IPS DF 19.7 (cell line): ENCODE measurements around the gene TRIP4.

Source experiments
- DNase-seq: peaks from one replicate; pipeline ENCODE4 v3.0.0-alpha.2; 2013; ENCODE audit warnings: low read depth, low spot score

The TRIP4 gene

DNA sequence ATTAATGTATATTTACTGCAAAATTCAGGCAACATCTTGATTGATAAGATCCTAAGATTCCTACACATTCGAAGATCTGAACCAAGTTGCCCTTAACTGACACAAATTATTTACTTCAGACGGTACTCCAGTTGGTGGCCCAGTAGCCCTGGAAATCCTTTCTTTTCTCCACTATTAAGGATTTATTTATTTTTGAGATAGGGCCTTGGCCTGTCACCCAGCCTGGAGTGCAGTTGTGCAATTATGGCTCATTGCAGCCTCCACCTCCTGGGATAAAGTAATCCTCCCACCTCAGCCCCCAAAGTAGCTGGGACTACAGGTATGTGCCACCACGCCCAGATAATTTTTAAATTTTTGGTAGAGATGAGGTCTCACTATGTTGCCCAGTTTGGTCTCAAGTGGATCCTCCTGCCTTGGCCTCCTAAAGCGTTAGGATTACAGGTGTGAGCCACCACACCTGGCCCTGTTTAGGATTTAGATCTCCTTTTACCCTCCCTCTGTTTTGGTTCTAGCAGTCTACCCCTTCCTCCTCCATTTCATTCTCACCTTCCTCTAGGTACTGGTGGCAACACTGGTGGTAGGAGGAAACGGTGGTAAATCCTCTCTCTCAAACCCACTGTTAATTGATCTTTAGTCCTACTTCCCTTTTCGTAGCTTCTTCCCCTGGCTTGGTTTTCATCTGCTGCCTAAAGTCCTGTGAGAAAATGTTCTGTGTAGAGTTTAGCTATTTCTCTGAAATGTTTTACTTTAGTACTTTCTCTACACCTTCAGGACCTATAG is 60.1 kb downstream of the TRIP4 start:
- DNase-seq, result no peak

DNA sequence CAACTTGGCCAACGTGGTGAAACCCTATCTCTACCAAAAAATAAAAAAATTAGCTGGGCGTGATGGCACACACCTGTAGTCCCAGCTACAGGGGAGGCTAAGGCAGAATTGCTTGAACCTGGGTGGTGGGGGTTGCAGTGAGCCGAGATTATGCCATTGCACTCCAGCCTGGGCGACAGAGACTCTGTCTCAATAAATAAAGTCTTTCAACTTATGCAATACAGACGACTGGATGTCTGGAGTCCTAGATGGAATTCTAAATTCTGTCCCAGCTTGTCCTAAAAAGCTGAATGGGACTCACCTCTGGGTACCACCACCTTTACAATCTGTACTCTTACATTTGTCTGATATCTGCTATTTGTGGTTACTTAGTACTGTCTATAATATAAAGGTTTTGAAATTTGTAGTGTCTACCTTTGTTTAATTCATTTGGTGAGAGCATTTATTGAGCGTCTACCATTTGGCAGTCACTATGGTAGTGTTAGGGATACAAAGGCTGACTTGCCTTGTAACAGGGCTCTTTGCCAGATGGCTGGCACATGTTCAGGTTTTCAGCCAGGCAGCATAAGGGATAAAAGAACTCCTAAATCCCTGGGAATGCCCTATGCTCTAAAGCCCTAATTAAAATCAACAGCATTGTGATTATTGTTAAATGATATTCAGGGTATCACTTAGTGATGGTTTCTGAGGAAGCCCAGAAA is 65.5 kb downstream of the TRIP4 start:
- no peak for DNase-seq

- no peak for DNase-seq
Observed at GRCh38 chr15:64453689-64454037, 66.0 kb downstream of the TRIP4 start.

DNA sequence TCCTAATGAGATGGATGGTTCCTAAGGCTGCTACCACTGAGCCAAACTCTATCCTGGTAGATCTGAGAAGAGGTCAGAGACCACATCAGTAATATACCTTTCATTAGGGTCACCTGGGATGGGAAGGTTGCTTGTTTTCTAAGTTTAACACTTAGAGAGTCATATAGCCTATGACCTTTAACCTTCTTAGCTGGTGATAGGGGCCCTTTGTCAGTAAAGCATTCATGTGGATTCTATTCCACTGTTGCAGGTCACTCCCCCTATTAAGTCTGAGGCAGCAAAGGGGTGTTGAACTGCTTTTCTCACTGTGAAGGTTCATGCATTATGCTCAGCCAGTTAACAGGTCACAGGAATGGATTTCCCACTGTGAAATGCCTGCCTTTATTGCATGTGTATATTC is 66.6 kb downstream of the TRIP4 start:
- DNase-seq, result no peak

DNA sequence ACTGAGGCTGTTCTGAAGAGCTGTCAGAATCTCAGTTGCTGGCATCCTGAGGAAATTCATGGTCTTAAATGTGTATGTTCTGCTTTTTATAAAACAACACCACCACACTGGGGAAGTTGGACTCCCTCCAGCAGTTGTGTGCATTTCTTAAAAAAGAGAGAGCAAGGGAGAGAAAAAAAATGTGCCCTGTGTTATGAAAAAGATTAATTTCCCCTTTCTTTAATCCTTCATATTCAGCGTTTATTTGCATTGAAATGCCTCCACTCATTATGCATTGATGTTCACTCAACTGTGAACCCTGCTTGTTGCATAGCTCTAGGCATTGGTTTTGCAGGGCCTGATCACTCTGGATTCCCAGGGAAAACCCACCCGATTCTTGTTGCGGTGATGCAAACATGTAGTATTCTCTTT is 68.3 kb downstream of the TRIP4 start:
- DNase-seq, result no peak

DNA sequence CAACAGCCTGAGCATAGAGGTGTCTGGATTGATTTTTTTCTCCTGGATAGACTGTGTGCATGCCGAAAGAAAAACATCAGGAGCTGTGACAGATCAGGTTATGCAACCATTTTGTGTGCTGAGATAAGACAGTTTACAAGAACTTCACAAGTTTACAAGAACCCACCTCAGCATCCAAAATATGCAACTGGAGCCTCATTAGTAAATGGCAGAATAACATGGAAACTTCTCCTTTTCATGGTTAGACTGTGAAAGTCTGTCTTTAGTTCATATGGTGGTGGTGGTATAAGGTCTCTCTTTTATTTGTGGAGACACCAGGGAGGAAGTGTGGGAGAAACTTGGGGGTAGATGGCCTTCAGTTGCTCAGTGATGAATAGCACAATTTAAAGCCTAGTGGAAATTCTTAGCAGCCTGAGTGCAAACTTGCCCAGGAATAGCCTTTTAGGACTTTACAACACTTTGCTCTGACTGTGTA is 69.0 kb downstream of the TRIP4 start:
- DNase-seq, result no peak

DNA sequence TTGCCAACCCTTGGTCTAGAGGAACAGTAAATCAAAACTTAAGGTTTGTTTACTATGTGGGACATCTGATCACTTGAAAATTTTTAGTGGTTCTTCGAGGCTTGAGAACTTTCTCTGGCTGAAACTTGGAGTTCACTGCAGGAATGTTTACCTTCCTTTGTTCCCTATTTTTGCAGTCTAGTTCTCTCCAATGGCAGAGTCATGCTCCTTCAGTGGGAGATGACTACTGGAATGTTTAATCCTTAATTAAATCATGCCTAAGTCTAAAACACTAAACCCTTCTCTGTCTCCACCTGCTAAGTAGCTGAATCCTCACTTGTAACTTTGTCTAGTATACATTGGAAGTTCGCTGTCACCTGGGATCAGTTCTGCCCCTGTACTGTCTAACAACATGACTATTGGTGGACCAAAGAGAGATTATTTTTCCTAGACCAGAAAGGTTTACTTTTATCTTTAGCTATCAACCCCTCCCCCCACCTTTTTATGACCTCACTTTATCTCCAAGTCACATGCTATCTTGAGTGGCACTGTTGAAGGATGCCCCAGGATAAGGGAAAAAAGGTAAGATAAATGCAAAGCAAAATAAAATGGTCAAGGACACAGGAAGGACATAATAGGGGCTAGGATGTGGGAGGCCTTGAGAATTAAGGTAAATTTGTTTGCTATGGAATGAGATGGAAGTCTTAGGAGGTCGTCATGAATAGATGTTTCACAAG is 71.6 kb downstream of the TRIP4 start:
- no peak for DNase-seq

- peak; percentile 92 for DNase-seq
Observed at GRCh38 chr15:64460206-64460723, 72.6 kb downstream of the TRIP4 start, which contains the start of gene ZNF609. TSS of gene ZNF609 (plus strand) at chr15:64460578. CDS start at chr15:64499420, 38,842 bp downstream.

DNA sequence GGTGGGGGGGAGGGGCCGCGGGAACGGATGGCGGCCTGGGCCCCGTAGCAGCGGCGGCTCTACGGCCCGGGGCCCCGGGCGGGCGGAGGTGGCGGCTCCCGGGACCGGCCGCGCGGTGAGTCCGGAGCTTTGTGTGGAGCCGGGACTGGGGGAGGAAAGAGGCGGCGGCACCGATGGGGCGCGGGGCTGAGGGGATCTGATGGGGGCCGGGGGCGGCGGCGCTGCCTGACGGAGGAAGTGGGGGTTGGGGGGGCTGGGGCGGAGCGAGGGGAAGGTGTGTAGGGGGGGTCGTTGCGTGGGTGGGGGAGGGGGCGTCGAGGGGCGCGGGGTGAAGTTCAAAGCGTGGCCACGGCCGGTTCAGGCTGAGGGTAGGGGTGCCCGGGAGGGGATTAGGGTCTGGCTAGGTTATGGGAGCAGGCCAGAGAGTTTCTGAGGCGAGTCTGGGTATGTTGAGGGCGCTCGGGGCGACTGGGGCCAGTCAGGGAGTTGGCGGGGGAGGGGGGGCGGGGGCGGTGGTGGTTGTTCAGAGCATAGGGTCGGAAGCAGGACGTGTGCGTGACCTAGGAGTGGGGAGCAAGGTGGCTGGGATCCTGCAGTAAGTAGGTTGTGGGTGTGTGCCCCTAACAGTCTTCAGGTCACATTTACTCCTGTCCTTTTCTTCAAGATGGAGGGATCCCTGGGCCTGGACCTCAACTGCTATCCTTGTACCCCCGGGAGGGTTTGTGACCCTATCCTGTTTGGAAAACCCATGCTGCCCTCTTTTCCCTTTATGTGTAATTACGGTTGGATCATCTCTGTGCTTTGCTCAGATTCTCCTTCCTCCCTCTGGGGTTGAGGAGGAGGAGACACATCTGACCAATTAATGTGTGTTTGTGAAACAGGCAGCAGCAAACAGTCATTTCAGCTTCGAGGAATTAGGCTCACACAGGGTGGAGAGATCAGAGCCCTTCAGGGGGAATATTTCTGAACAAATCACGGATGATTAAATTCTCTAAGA is 73.4 kb downstream of the TRIP4 start:
- no peak for DNase-seq

- no peak for DNase-seq
Observed at GRCh38 chr15:64461721-64462162, 74.1 kb downstream of the TRIP4 start.

- no peak for DNase-seq
Observed at GRCh38 chr15:64462492-64462891, 74.9 kb downstream of the TRIP4 start.

DNA sequence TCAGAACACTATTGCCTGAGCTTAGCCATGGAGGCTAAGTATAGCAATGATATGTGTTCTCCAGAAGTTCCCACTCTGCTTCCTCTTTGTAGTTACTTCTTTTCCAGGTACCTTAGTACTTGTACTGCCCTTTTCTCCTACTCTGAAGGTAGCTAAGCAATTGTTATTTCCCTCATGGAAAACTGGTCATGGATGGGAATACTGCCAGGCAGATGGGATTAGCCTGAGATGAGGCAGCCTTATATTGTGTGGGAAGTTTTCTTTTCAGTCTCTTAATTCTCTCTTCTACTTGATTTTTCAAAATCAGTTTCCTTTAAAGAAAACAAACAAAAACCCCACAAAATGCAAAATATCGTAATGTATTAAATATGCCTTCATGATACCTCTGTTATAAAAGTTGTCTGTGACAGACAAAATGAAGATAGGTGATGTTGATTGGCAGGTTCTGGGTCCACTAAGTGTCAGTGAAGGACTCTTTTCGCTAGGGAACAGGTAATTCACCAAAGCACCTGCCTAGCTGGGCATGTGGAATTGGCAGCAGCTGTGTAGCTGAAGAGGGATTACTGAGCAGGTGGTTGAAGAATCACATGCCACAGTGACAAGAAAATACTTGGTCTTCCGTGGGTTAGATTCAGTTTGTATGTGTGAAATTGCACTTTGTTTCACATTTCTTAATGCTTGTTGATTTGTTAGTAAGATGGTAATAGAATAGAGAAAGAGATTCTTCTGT is 76.8 kb downstream of the TRIP4 start:
- no peak for DNase-seq

DNA sequence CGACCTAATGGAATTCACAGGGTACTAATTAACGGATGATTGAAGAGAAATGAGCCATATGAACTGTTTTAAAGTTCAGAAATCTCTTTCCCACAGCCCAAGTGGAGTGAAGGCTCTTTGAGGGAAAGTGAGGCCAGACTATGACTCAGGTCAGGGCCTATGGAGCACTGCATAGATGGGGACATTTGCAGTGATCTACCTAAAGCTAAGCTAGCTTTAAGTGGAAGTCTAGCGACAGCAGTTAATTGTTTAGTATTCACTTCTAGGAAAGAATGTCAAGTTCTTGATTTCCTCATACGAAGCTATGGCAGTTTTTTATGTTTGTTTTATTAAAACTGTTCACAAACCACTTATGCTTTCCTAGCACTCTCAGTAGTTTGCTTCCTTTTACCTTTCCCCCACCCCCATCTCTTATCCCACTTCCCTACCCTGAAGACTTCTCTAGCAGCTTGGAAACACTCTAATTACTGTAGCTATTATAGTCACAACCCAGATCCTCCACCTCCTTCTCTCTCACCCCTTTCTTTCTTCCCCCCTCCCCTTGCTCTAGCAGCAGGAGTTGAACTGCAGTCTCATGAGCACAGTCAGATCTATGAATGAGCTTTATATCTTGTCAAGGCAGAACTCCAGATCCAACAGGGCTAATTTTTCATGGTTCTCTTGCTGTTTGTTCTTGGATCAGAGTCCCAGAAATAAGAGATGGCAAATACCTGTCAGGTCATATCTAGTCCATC is 78.9 kb downstream of the TRIP4 start:
- no peak for DNase-seq

DNA sequence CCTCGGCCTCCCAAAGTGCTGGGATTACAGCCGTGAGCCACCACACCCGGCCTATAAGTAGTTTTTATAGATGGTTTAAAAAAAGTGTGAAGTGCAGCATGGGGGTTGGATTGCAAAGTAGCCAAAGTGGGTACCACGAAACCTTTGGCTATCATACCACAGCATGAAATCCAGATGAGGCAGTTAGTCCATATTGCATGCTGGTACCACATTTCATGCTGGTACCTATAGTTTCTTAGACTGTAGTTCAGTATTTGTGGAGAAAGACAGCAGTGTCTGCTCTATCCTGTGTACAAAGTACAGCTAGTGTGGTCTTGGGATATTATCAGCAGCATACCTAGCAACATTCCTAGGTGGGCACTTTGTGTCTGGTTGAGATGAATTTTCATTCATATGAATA is 84.5 kb downstream of the TRIP4 start:
- DNase-seq, result no peak

DNA sequence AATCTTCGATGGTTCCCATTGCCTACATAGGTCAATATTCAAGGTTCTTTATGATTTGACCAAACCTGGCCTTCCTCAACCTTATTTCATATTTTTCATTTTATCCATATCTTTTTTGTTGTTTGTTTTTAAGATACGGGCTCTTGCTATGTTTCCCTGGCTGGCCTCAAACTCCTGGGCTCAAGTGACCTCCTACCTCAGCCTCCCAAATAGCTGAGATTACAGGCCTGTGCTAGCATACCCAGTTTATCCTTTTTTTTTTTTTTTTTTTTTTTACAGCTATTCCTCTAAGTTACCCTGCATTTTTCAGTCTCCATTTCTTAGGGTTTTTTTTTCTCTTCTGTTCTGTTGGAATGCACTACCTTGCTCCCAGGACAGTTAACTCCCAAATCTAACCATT is 87.2 kb downstream of the TRIP4 start:
- DNase-seq, result no peak

- no peak for DNase-seq
Observed at GRCh38 chr15:64476550-64476949, 88.9 kb downstream of the TRIP4 start.

DNA sequence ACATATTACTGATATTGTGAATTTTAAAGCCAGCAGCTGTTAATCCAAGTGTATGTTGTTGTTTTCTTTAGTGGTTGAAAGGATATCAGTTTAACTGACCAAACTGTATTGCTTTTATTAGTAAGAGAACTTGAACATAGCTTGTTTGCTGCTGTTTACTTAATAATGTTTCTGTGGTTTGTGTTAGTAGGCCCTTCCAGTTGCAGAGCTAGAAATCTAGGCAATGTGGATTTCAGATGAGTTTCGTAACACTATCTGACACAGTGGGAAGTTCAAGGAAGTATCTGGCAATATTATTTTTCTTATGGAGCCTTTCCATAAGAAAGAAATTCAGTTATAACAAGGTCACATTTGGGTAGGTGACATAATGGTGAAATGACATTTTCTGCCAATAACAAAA is 91.2 kb downstream of the TRIP4 start:
- no peak for DNase-seq

DNA sequence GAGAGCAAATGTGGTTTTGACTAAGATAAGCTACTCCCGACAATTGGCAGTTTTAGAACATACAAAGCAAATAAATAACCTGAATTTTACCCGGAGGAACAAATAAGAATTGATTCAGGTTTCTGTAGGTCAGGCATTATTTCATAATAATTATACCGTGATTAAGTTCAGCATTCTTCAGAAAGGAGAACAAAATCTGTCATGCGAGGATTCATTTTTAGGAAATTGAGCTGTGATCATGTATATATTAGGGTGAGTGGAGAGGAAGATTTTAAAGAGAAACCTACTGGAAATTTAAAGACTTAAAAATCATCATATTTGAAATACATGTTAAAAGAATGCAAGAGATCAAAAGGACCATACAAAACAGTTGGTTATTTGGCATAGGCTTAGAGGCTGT is 93.3 kb downstream of the TRIP4 start:
- DNase-seq, result no peak

- no peak for DNase-seq
Observed at GRCh38 chr15:64483749-64484148, 96.1 kb downstream of the TRIP4 start.

- DNase-seq, result no peak
Observed at GRCh38 chr15:64485796-64486195, 98.2 kb downstream of the TRIP4 start.
